ENCODE data around the gene FAM110A.
A peak's percentile ranks its signal among the peaks of the same experiment; 100 is the strongest.

Gene FAM110A

GRCh38 chr20:848193-848592 is 14.7 kb downstream of the FAM110A start:
- TF ChIP-seq EP300 (IDR thresholded peaks at IDR 0.05; ENCODE audit: borderline replicate concordance) (no peak), CEBPB (IDR thresholded peaks at IDR 0.05) (no peak)

- TF ChIP-seq CREB1 (IDR thresholded peaks at IDR 0.05; ENCODE audit: low read depth) (no peak), MAX (IDR thresholded peaks at IDR 0.05) (no peak)
Observed at GRCh38 chr20:853406-853996, 20.0 kb downstream of the FAM110A start.

GRCh38 chr20:854601-855000 is 21.1 kb downstream of the FAM110A start:
- TF ChIP-seq ZBTB7A (IDR thresholded peaks at IDR 0.05; ENCODE audit: low read depth) (no peak), TAF1 (IDR thresholded peaks at IDR 0.05; ENCODE audit: low read depth) (no peak), CEBPB (IDR thresholded peaks at IDR 0.05) (no peak), USF1 (IDR thresholded peaks at IDR 0.05) (no peak), EGR1 (IDR thresholded peaks at IDR 0.05) (no peak), CREB1 (IDR thresholded peaks at IDR 0.05; ENCODE audit: low read depth) (no peak), TCF12 (IDR thresholded peaks at IDR 0.05; ENCODE audit: low read depth) (no peak), EP300 (IDR thresholded peaks at IDR 0.05; ENCODE audit: borderline replicate concordance) (no peak)

- TF ChIP-seq NFIC (IDR thresholded peaks at IDR 0.05) = no peak
- TF ChIP-seq ZBTB7A (IDR thresholded peaks at IDR 0.05; ENCODE audit: low read depth) = 0 out of 2 replicates have a peak, but pooled peaks have one; percentile 8
- TF ChIP-seq EGR1 (IDR thresholded peaks at IDR 0.05) = no peak
- no peak for TF ChIP-seq MAX (IDR thresholded peaks at IDR 0.05)
- TF ChIP-seq EP300 (IDR thresholded peaks at IDR 0.05; ENCODE audit: borderline replicate concordance) = no peak
- no peak for TF ChIP-seq TEAD4 (IDR thresholded peaks at IDR 0.05)
- no peak for TF ChIP-seq RAD21 (IDR thresholded peaks at IDR 0.05; ENCODE audit: low read depth)
Observed at GRCh38 chr20:855466-856360, 22.2 kb downstream of the FAM110A start.

GRCh38 chr20:856361-856775 is 22.9 kb downstream of the FAM110A start:
- peak; percentile 71 for TF ChIP-seq NFIC (IDR thresholded peaks at IDR 0.05)
- no peak for TF ChIP-seq REST (IDR thresholded peaks at IDR 0.05; ENCODE audit: low read depth)
- TF ChIP-seq YY1 (IDR thresholded peaks at IDR 0.05; ENCODE audit: low read depth) = peak; percentile 69; the same call in 1 of the 2 replicates
- peak; percentile 51 for TF ChIP-seq EGR1 (IDR thresholded peaks at IDR 0.05)
- peak; percentile 46; the same call in 1 of the 2 replicates for TF ChIP-seq TCF12 (IDR thresholded peaks at IDR 0.05; ENCODE audit: low read depth)
- peak; percentile 83 for TF ChIP-seq TEAD4 (IDR thresholded peaks at IDR 0.05)
- TF ChIP-seq CEBPB (IDR thresholded peaks at IDR 0.05) = no peak
- 0 out of 2 replicates have a peak, but pooled peaks have one; percentile 17 for TF ChIP-seq USF1 (IDR thresholded peaks at IDR 0.05)
- TF ChIP-seq MAX (IDR thresholded peaks at IDR 0.05) = peak; percentile 53; the same call in 1 of the 2 replicates

GRCh38 chr20:858011-858410 is 24.5 kb downstream of the FAM110A start:
- TF ChIP-seq TCF12 (IDR thresholded peaks at IDR 0.05; ENCODE audit: low read depth) = no peak
- no peak for TF ChIP-seq RAD21 (IDR thresholded peaks at IDR 0.05; ENCODE audit: low read depth)
- no peak for TF ChIP-seq USF1 (IDR thresholded peaks at IDR 0.05)
- TF ChIP-seq ZBTB7A (IDR thresholded peaks at IDR 0.05; ENCODE audit: low read depth) = no peak
- no peak for TF ChIP-seq EGR1 (IDR thresholded peaks at IDR 0.05)
- no peak for TF ChIP-seq CREB1 (IDR thresholded peaks at IDR 0.05; ENCODE audit: low read depth)
- no peak for TF ChIP-seq TEAD4 (IDR thresholded peaks at IDR 0.05)
- TF ChIP-seq CEBPB (IDR thresholded peaks at IDR 0.05) = no peak
- no peak for TF ChIP-seq TAF1 (IDR thresholded peaks at IDR 0.05; ENCODE audit: low read depth)
- TF ChIP-seq REST (IDR thresholded peaks at IDR 0.05; ENCODE audit: low read depth) = no peak
- TF ChIP-seq YY1 (IDR thresholded peaks at IDR 0.05; ENCODE audit: low read depth) = no peak
- no peak for TF ChIP-seq MAX (IDR thresholded peaks at IDR 0.05)
